ENCODE measurements around the gene DMAC1. TPM values are rescaled to one million over a fixed set of nuclear protein-coding genes. Genes with fewer than 3 reads are reported as not detected.

The DMAC1 gene
- total and polyA plus RNA-seq, 2 donors (not counting 1 experiment from before 2014, with no cell fraction given), result 9.8 to 25.7 TPM

GRCh38 chr9:7827056-7827455 is 27.5 kb upstream of the DMAC1 start:
- Histone ChIP-seq H4K20me1 (ENCODE audit: control insufficient read depth, insufficient read depth, low read length, poor library complexity, severe bottlenecking) (no peaks in the 10 kb centered on the region), H3K9me3 (ENCODE audit: control extremely low read depth in 1 of 3, control insufficient read depth in 2 of 3, insufficient read depth in 1 of 3, low read length in 2 of 3) (no peaks in the 10 kb centered on the region), H3K36me3 (replicated peaks in 1 of 2; ENCODE audit: control extremely low read depth in 1 of 2, control insufficient read depth in 1 of 2, extremely low read depth in 1 of 2, insufficient read depth in 2 of 2, low read length in 1 of 2) (no peaks in the 10 kb centered on the region), H3K9ac (ENCODE audit: low read length) (no peak overlapping the region), H3K4me2 (replicated peaks; ENCODE audit: low read depth, low read length, poor library complexity, severe bottlenecking) (no peak overlapping the region), H3K79me2 (ENCODE audit: control insufficient read depth, insufficient read depth, low read length) (no peaks in the 10 kb centered on the region), H3K4me1 (ENCODE audit: control insufficient read depth in 2 of 2, insufficient read depth in 2 of 2, low read length in 2 of 2) (no peaks in the 10 kb centered on the region), H3K4me3 (ENCODE audit: control extremely low read depth in 1 of 5, extremely low read depth in 1 of 5, insufficient read depth in 1 of 5, low read depth in 2 of 5, low read length in 4 of 5) (no peak overlapping the region), H3K27me3 (replicated peaks in 1 of 4; ENCODE audit: control extremely low read depth in 1 of 4, control insufficient read depth in 3 of 4, insufficient read depth in 4 of 4, low read length in 3 of 4) (peaks cover 0 to 2% (median 0%) of the 10 kb centered on the region in 4 experiments), H3K27ac (ENCODE audit: low read length in 2 of 2) (no peak overlapping the region), H2AFZ (ENCODE audit: insufficient read depth, low read depth, low read length, poor library complexity, severe bottlenecking) (no peak overlapping the region)
- ATAC-seq (ENCODE audit: low read depth) (no peak), DNase-seq (no peak)
- Mint-ChIP-seq H3K9me3 (ENCODE audit: insufficient read depth) (no peaks in the 10 kb centered on the region), H3K27me3 (peaks cover 11% of the 10 kb centered on the region), H3K27ac (no peak overlapping the region), H3K4me1 (no peaks in the 10 kb centered on the region), H3K4me3 (no peak overlapping the region)
- intact Hi-C loops (cut with micrococcal nuclease), result no loop called here
- WGBS (ENCODE audit: insufficient coverage), result no CpG with 5 or more reads among the region's 2 CpGs
- POLR2A ChIA-PET, result no interaction called here
- CTCF ChIA-PET, result no interaction called here
- TF ChIP-seq, protein P1, sequence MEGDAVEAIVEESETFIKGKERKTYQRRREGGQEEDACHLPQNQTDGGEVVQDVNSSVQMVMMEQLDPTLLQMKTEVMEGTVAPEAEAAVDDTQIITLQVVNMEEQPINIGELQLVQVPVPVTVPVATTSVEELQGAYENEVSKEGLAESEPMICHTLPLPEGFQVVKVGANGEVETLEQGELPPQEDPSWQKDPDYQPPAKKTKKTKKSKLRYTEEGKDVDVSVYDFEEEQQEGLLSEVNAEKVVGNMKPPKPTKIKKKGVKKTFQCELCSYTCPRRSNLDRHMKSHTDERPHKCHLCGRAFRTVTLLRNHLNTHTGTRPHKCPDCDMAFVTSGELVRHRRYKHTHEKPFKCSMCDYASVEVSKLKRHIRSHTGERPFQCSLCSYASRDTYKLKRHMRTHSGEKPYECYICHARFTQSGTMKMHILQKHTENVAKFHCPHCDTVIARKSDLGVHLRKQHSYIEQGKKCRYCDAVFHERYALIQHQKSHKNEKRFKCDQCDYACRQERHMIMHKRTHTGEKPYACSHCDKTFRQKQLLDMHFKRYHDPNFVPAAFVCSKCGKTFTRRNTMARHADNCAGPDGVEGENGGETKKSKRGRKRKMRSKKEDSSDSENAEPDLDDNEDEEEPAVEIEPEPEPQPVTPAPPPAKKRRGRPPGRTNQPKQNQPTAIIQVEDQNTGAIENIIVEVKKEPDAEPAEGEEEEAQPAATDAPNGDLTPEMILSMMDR (IDR thresholded peaks at IDR 0.05), result no peak
- TF ChIP-seq EZH2 (IDR thresholded peaks at IDR 0.05; ENCODE audit: borderline replicate concordance, insufficient read depth, low read depth, low read length, poor library complexity, severe bottlenecking), result no peak

- Mint-ChIP-seq H3K4me3 (no peak overlapping the region), H3K9me3 (ENCODE audit: insufficient read depth) (no peaks in the 10 kb centered on the region), H3K4me1 (no peaks in the 10 kb centered on the region), H3K27me3 (peaks cover 11% of the 10 kb centered on the region), H3K27ac (no peak overlapping the region)
- DNase-seq (no peak), ATAC-seq (ENCODE audit: low read depth) (no peak)
- intact Hi-C loops (cut with micrococcal nuclease), result no loop called here
- no peak overlapping the region for H3K27ac ChIP-seq (ENCODE audit: low read length in 2 of 2)
- no peak overlapping the region for H3K9ac ChIP-seq (ENCODE audit: low read length)
- H3K9me3 ChIP-seq (ENCODE audit: control extremely low read depth in 1 of 3, control insufficient read depth in 2 of 3, insufficient read depth in 1 of 3, low read length in 2 of 3), result no peaks in the 10 kb centered on the region
- no peaks in the 10 kb centered on the region for H3K4me1 ChIP-seq (ENCODE audit: control insufficient read depth in 2 of 2, insufficient read depth in 2 of 2, low read length in 2 of 2)
- no peak overlapping the region for H3K4me2 ChIP-seq (replicated peaks; ENCODE audit: low read depth, low read length, poor library complexity, severe bottlenecking)
- H3K4me3 ChIP-seq (ENCODE audit: control extremely low read depth in 1 of 5, extremely low read depth in 1 of 5, insufficient read depth in 1 of 5, low read depth in 2 of 5, low read length in 4 of 5), result no peak overlapping the region
- CTCF ChIA-PET, result interaction anchor here (1.2 kb wide), 1 partner anchor 9 kb away, joined by 3 read pairs; no protein-coding TSS in a partner anchor
- no peaks in the 10 kb centered on the region for H3K36me3 ChIP-seq (replicated peaks in 1 of 2; ENCODE audit: control extremely low read depth in 1 of 2, control insufficient read depth in 1 of 2, extremely low read depth in 1 of 2, insufficient read depth in 2 of 2, low read length in 1 of 2)
- no peaks in the 10 kb centered on the region for H4K20me1 ChIP-seq (ENCODE audit: control insufficient read depth, insufficient read depth, low read length, poor library complexity, severe bottlenecking)
- 67% methylated on average over 1 of the region's 5 CpGs for WGBS (ENCODE audit: insufficient coverage)
- TF ChIP-seq, protein P1 (IDR thresholded peaks at IDR 0.05), result no peak
- TF ChIP-seq EZH2 (IDR thresholded peaks at IDR 0.05; ENCODE audit: borderline replicate concordance, insufficient read depth, low read depth, low read length, poor library complexity, severe bottlenecking), result no peak
- POLR2A ChIA-PET, result no interaction called here
- peaks cover 0 to 2% (median 0%) of the 10 kb centered on the region in 4 experiments for H3K27me3 ChIP-seq (replicated peaks in 1 of 4; ENCODE audit: control extremely low read depth in 1 of 4, control insufficient read depth in 3 of 4, insufficient read depth in 4 of 4, low read length in 3 of 4)
- no peak overlapping the region for H2AFZ ChIP-seq (ENCODE audit: insufficient read depth, low read depth, low read length, poor library complexity, severe bottlenecking)
- H3K79me2 ChIP-seq (ENCODE audit: control insufficient read depth, insufficient read depth, low read length), result no peaks in the 10 kb centered on the region
These were observed 24.1 kb upstream of the DMAC1 start for GRCh38 chr9:7823651-7824050.

All from B cell (primary cell).